ENCODE measurements around the gene VEZT. TPM values are rescaled to one million over a fixed set of nuclear protein-coding genes. Genes with fewer than 3 reads are reported as not detected.
"Not testable (repeated sequence)": the region's sequence is repeated elsewhere in the genome, so short reads cannot be mapped to it uniquely, and the experiment has no call there.

Gene VEZT
- 20.2 TPM for total RNA-seq

- peak; percentile 99 for DNase-seq (ENCODE audit: low spot score)
- ATAC-seq = peak; percentile 86
These were observed at the start of gene VEZT, which contains the start of gene FGD6 for GRCh38 chr12:95217377-95218149. Gene VEZT (plus strand): TSS chr12:95217807. CDS start chr12:95217851, 44 bp downstream. Gene FGD6 (minus strand): TSS chr12:95217467. CDS start chr12:95217240, 227 bp downstream.

GRCh38 chr12:95168746-95169145, 48.9 kb upstream of the VEZT start:
- DNase-seq (ENCODE audit: low spot score) = no peak
- ATAC-seq = no peak

- ATAC-seq (peak; percentile 97), DNase-seq (ENCODE audit: low spot score) (no peak)
These were observed 48.2 kb upstream of the VEZT start for GRCh38 chr12:95169368-95169767.

GRCh38 chr12:95173392-95174251, 44.0 kb upstream of the VEZT start:
- peak; percentile 58 for DNase-seq (ENCODE audit: low spot score)
- peak; percentile 71 for ATAC-seq

GRCh38 chr12:95177201-95177768, 40.3 kb upstream of the VEZT start:
- DNase-seq (ENCODE audit: low spot score) = no peak
- ATAC-seq = no peak

GRCh38 chr12:95178136-95178535, 39.5 kb upstream of the VEZT start:
- DNase-seq (ENCODE audit: low spot score) = no peak
- ATAC-seq = no peak

- ATAC-seq = no peak
- DNase-seq (ENCODE audit: low spot score) = no peak
These were observed 38.6 kb upstream of the VEZT start for GRCh38 chr12:95179011-95179410.

GRCh38 chr12:95181103-95181502, 36.5 kb upstream of the VEZT start:
- no peak for ATAC-seq
- DNase-seq (ENCODE audit: low spot score) = no peak

- no peak for ATAC-seq
- no peak for DNase-seq (ENCODE audit: low spot score)
These were observed 34.7 kb upstream of the VEZT start for GRCh38 chr12:95182868-95183415.

- no peak for DNase-seq (ENCODE audit: low spot score)
- ATAC-seq = no peak
These were observed 33.5 kb upstream of the VEZT start for GRCh38 chr12:95184121-95184520.

GRCh38 chr12:95185072-95185471, 32.5 kb upstream of the VEZT start:
- ATAC-seq = no peak
- DNase-seq (ENCODE audit: low spot score) = no peak

- ATAC-seq (no peak), DNase-seq (ENCODE audit: low spot score) (no peak)
These were observed 31.8 kb upstream of the VEZT start for GRCh38 chr12:95185854-95186253.

- DNase-seq (ENCODE audit: low spot score) (no peak), ATAC-seq (peak; percentile 21)
These were observed 29.7 kb upstream of the VEZT start for GRCh38 chr12:95187865-95188415.

GRCh38 chr12:95191060-95191696, 26.4 kb upstream of the VEZT start:
- peak; percentile 93 for ATAC-seq
- DNase-seq (ENCODE audit: low spot score) = no peak

GRCh38 chr12:95192271-95192670, 25.3 kb upstream of the VEZT start:
- ATAC-seq (no peak), DNase-seq (ENCODE audit: low spot score) (no peak)

GRCh38 chr12:95193139-95193538, 24.5 kb upstream of the VEZT start:
- DNase-seq (ENCODE audit: low spot score) (no peak), ATAC-seq (no peak)

GRCh38 chr12:95195122-95195521, 22.5 kb upstream of the VEZT start:
- DNase-seq (ENCODE audit: low spot score) (no peak), ATAC-seq (no peak)

GRCh38 chr12:95196875-95197569, 20.6 kb upstream of the VEZT start:
- not testable (repeated sequence) for ATAC-seq; DNase-seq (ENCODE audit: low spot score)

- ATAC-seq (peak; percentile 30), DNase-seq (ENCODE audit: low spot score) (no peak)
These were observed 20.0 kb upstream of the VEZT start for GRCh38 chr12:95197636-95198035.

- DNase-seq (ENCODE audit: low spot score) (no peak), ATAC-seq (peak; percentile 71)
These were observed 18.7 kb upstream of the VEZT start for GRCh38 chr12:95198914-95199313.
